Posterior vena cava (tissue), 2 donors: ENCODE measurements around the gene HYOU1. TPM values are rescaled to one million over a fixed set of nuclear protein-coding genes. Genes with fewer than 3 reads are reported as not detected.
"Not testable (repeated sequence)": the region's sequence is repeated elsewhere in the genome, so short reads cannot be mapped to it uniquely, and the experiment has no call there.

Source experiments
- DNase-seq: peaks from one replicate; pipeline ENCODE4 v3.0.0-alpha.2; 2020; ENCODE audit warnings: low spot score
- intact Hi-C, 2 donors: fragments of 100-400 bp; cut with DNase I; formaldehyde crosslinking; loops; one replicate each; pipeline versions ENCODE4 v1.14.1 to v1.14.2; 2022 to 2023
- total RNA-seq, 2 donors: library from RNA; stranded (reverse); fragmentation: NEBNext Ultra II Directional; extraction: Animal tissue kit (Norgen Biotek cat#: 25700); gene quantifications; one replicate each; pipeline ENCODE4 v1.2.1, GENCODE V29; 2021
- donor health status: DM: yes; HTN: yes; CAD: no.
- donor health status: DM: yes; HTN: yes; CAD: no.

The HYOU1 gene
- total RNA-seq, 2 donors from 2014 or later = 110 to 128 TPM

DNA sequence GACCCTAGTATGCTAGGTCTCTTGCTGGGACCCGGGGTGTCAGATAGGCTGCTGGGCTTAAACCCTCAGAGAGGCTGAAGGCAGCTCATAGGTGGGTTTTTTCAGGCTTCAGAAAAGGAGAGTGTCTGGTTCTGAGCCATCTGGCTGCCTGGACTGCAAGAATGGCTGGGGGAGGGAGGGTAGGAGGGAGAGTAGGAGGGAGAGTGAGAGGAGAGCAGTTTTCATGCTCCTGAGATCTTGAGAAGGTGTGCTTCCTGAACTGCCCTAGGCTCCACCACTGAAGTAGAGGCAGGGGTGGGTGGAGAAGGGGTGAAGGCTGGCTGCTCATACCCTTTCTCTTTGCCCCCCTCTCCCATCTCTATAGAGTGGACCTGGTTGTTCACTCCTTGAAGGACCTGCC lies 32.3 kb upstream of the HYOU1 start:
- intact Hi-C loops = no loop called here
- DNase-seq = no peak

GRCh38 chr11:119088406-119088805 lies 31.4 kb upstream of the HYOU1 start:
- intact Hi-C loops = no loop called here
- no peak for DNase-seq

- DNase-seq = no peak
- intact Hi-C loops = no loop called here
Measured at GRCh38 chr11:119087747-119088241, 30.8 kb upstream of the HYOU1 start.

- intact Hi-C loops = no loop called here
- no peak for DNase-seq
Measured at GRCh38 chr11:119087123-119087522, 30.1 kb upstream of the HYOU1 start.

DNA sequence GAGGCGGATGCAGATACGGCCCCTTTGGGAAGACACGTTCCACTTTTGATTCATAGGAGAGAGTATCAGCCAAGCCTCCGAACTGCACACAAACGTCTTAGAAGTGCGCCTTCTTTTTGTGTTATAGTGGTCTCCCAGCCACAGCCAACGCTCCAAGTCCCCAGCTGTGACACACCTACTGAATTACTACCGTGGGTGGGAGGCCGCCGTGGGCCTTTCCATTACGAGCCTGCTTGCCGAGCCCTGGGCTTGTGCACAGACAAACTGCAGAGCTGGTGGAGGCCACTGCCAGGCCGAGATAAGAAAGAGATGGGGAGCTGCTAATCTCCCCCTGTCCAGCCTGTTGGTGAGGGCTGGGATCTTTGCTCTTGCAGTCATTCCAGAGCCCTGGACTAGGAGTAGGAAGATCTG lies 28.4 kb upstream of the HYOU1 start:
- intact Hi-C loops = no loop called here
- DNase-seq = no peak

GRCh38 chr11:119084663-119085436 lies 27.8 kb upstream of the HYOU1 start, which contains the start of gene HMBS:
Gene HMBS (plus strand): TSS chr11:119084881. CDS start chr11:119085034, 153 bp downstream.
- peak; percentile 99 for DNase-seq
- intact Hi-C loops = no loop called here

- intact Hi-C loops = no loop called here
Measured at GRCh38 chr11:119081682-119082260, 24.8 kb upstream of the HYOU1 start.

DNA sequence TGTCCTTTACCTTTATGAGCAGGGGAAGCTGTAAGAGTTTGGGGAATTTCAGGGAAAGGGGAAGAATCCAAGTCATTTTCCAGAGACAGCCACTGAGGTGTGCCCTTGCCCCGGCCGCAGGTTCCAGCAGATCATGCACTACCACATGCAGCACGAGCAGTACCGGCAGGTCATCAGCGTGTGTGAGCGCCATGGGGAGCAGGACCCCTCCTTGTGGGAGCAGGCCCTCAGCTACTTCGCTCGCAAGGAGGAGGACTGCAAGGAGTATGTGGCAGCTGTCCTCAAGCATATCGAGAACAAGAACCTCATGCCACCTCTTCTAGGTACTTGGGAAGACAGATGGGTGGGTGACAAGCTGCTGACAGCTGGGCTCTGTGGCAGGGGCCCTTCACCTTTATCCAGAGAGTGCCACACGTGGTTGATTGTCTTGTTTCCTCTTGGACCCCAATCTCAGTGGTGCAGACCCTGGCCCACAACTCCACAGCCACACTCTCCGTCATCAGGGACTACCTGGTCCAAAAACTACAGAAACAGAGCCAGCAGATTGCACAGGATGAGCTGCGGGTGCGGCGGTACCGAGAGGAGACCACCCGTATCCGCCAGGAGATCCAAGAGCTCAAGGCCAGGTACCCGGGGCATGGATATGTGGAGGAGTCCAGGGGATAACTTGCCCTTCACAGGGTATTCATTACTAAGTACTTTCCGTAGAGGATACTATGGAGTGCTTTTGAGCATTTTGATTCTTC lies 21.8 kb upstream of the HYOU1 start:
- peak; percentile 51 for DNase-seq
- intact Hi-C loops = no loop called here

More at GRCh38 chr11:119081682-119082260, 24.8 kb upstream of the HYOU1 start:
- DNase-seq = peak; percentile 31

DNA sequence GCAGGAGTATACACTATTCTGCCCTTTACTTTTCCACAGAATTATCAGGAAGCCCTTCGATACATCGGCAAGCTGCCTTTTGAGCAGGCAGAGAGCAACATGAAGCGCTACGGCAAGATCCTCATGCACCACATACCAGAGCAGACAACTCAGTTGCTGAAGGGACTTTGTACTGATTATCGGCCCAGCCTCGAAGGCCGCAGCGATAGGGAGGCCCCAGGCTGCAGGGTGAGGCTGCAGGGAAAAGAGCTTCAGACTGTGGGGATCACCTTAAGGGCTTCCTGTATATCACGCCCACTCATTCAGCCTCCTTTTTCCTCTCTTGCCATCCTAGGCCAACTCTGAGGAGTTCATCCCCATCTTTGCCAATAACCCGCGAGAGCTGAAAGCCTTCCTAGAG lies 20.8 kb upstream of the HYOU1 start:
- intact Hi-C loops = no loop called here
- peak; percentile 58 for DNase-seq

DNA sequence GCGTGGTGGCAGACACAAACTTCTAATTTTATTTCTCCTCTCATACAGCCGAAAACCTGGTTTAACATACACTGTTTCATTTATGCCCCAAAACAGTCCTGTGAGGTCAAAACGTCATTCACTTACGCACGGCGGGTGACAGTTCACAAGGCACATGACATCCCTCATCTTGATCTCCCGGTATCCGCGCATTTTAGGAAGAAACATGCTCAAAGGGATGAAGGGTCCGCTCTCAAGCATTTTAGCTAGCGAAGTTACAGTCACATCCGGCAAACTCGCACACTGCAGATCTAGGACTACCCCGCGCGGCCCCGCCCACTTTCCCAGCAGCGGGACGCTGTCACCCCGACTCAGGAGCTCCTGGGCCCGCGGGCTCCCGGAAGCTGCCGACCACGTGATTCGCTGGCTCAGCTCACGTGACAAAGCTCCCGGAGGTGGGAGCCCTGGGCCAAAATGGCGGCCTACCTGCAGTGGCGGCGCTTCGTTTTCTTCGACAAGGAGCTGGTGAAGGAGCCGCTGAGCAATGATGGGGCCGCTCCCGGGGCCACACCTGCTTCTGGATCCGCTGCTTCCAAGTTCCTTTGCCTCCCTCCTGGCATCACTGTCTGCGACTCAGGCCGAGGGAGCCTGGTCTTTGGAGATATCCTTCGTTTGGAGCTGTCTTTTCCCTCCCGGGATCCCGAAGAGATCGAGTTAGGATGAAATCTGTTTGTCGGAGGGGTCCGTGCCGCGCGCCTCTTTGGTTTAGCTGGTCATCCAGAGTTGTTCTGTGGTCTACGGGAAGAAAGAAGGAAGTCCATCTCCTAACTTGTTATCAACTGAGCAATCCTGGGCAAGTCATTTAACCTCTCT lies 10.6 kb upstream of the HYOU1 start, which contains the start of gene VPS11:
TSS of gene VPS11 (plus strand) at position 448 of the 852 bp plus-strand sequence. CDS start at position 454, 6 bp downstream.
- intact Hi-C loops = no loop called here
- peak; percentile 99 for DNase-seq

DNA sequence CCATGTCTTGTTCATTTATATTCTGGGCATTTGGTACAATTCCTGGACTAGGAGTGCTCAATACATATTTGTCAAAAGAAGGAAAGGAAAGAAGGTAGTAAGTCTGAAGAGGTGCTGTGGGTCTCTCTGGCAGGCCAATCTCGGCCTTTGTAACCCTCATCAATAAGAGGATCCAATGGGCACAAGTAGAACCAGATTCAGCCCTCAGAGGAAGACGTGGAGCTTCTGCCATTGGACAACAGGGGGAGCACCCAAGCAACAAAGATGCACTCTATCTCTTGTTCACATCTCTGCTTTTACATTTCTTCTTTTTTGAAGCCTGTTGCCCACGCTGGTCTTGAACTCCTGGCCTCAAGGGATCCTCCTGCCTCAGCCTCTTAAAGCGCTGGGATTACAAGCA lies 8.4 kb upstream of the HYOU1 start:
- no peak for DNase-seq
- intact Hi-C loops = no loop called here

GRCh38 chr11:119062779-119063178 lies 5.8 kb upstream of the HYOU1 start:
- DNase-seq = no peak
- intact Hi-C loops = loop anchor here in 1 of 2 donors (5.0 kb wide), 1 partner anchor 40 kb away; no protein-coding TSS in a partner anchor

DNA sequence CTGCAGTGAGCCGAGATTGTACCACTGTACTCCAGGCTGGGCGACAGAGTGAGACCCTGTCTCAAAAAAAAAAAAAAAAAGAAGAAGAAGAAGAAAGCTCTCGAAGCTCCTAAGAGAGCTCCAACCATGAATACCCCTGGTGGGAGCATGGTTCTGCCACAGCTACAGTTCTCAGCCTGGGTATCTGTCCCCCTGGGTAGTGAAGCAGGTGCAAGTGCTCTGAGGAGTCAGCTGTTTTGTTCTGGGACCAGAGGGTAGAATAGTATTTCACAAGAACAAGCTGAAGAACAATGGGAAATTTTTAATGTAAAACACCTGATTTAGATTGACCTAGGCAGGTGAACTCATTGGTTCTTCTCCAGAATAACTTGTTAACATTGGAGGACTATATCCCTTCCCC lies 4.3 kb upstream of the HYOU1 start:
- no peak for DNase-seq
- intact Hi-C loops = loop anchor here in 1 of 2 donors (5.0 kb wide), 1 partner anchor 39 kb away; no protein-coding TSS in a partner anchor

DNA sequence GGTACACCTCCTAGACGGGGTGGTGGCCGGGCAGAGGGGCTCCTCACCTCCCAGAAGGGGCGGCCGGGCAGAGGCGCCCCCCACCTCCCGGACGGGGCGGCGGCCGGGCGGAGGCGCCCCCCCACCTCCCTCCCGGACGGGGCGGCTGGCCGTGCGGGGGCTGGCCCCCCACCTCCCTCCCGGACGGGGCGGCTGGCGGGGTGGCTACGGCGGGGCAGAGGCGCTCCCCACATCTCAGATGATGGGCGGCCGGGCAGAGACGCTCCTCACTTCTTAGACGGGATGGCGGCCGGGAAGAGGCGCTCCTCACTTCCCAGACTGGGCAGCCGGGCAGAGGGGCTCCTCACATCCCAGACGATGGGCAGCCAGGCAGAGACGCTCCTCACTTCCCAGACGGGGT lies 2.1 kb upstream of the HYOU1 start:
- DNase-seq, intact Hi-C loops: not testable (repeated sequence)

DNA sequence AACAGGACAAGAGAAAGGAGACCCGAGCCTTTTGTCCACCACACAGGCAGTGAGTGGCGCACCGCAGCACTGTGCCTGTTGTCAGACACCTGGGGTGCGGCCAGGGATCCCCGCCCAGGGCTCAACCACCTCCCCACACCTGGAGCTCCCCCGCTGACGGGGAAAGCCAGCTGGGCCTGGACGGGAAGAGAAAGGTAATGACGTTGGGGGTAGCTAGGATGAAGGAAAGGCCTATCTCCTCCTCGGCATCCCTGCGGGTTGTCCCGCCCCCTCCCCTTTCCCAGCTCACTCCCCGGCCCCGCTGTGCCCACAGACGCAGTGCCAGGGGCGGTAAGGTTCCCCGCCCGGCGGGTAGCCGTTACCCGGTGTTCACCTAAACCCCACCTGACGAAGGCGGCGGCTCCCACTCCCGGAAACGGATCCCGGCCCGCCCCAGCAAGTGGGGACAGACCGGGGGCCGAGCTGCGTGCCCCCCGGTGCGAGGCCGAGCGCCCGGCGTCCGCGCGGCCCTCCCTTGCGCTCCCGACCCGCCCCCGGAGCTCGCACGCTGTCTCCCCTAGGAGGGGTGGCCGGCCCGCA lies 495 bp downstream of the HYOU1 start:
- intact Hi-C loops = no loop called here

GRCh38 chr11:119055901-119056300 lies 1.1 kb downstream of the HYOU1 start:
- no peak for DNase-seq
- intact Hi-C loops = no loop called here

More for the DNA sequence above, 495 bp downstream of the HYOU1 start:
- no peak for DNase-seq

GRCh38 chr11:119054418-119054817 lies 2.6 kb downstream of the HYOU1 start:
- intact Hi-C loops = no loop called here
- no peak for DNase-seq

DNA sequence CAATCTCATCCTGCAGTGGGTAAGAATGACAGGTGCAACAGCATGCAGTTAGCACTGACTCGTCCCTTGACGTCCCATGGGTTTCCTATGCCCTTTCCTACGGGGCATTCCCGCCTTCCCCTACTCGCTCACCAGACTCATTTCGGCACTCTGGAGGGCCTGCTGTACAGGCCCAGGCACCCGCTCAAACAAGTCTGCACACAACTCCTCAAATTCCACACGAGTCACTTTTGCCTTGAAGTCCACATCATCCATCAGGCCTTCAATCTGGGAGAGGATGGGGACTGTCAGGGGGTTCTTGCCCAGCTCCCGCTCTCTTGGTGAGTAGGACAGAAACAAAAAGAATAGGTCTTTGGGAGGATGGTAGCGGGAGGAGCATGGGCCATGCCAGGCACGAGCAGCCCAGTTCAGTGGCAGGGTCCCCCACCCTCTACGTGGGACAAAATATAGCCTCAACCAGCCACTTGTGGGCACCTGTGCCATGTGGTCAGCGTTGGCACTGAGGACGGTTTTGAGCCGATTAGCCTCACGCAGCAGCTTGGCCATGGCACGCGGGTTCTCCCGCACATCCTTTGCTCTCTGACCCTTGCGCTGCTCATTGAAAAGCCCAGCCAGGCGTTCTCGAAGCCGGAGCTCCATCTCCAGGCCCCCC lies 4.7 kb downstream of the HYOU1 start:
- no peak for DNase-seq
- intact Hi-C loops = no loop called here
